Mesendoderm (in vitro differentiated cells): Measurements from ENCODE around the gene LDLRAD1.

Source experiments
- DNase-seq: peaks from one replicate; pipeline ENCODE4 v3.0.0; 2013
- H2AK5ac ChIP-seq: 2 replicates; pipeline ENCODE4 v1.6.1; 2013; ENCODE audit warnings: low read length, inconsistent platforms
- H2BK120ac ChIP-seq: 2 replicates; pipeline ENCODE4 v1.6.1; 2013; ENCODE audit warnings: low read depth, mild to moderate bottlenecking, low read length, moderate library complexity, mixed read lengths
- H2BK15ac ChIP-seq: replicated peaks from 2 replicates; pipeline ENCODE4 v1.6.1; 2013; ENCODE audit warnings: low read depth, mild to moderate bottlenecking, moderate library complexity
- H2BK5ac ChIP-seq: 2 replicates; pipeline ENCODE4 v1.6.1; 2013; ENCODE audit warnings: low read length, inconsistent platforms
- H3K18ac ChIP-seq: 2 replicates; pipeline ENCODE4 v1.6.1; 2013; ENCODE audit warnings: mild to moderate bottlenecking, low read length, mixed read lengths
- H3K23ac ChIP-seq: one replicate; pipeline ENCODE4 v1.6.1; 2013; ENCODE audit warnings: low read length
- H3K27ac ChIP-seq: 2 replicates; pipeline ENCODE4 v1.5.1; 2013; ENCODE audit warnings: low read depth, mild to moderate bottlenecking, inconsistent platforms, low read length, moderate library complexity
- H3K27me3 ChIP-seq: 2 replicates; pipeline ENCODE4 v1.6.1; 2013; ENCODE audit warnings: low read length, control low read depth, mild to moderate bottlenecking, inconsistent platforms; ENCODE audit not compliant: insufficient read depth, poor library complexity
- H3K36me3 ChIP-seq: 2 replicates; pipeline ENCODE4 v1.6.1; 2013; ENCODE audit warnings: low read length, inconsistent platforms; ENCODE audit not compliant: control insufficient read depth, insufficient read depth
- H3K4ac ChIP-seq: one replicate; pipeline ENCODE4 v1.6.1; 2013; ENCODE audit warnings: low read depth, mild to moderate bottlenecking, low read length, moderate library complexity
- H3K4me1 ChIP-seq: 2 replicates; pipeline ENCODE4 v1.6.1; 2013; ENCODE audit warnings: low read depth, low read length, inconsistent platforms; ENCODE audit not compliant: control insufficient read depth
- H3K4me2 ChIP-seq: 2 replicates; pipeline ENCODE4 v1.6.1; 2013; ENCODE audit warnings: low read length
- H3K4me3 ChIP-seq: 2 replicates; pipeline ENCODE4 v1.5.1; 2013; ENCODE audit warnings: mild to moderate bottlenecking, low read length
- H3K56ac ChIP-seq: one replicate; pipeline ENCODE4 v1.6.1; 2013; ENCODE audit warnings: low read length
- H3K79me1 ChIP-seq: 2 replicates; pipeline ENCODE4 v1.6.1; 2013; ENCODE audit warnings: low read length, inconsistent platforms
- H3K79me2 ChIP-seq: 2 replicates; pipeline ENCODE4 v1.6.1; 2013; ENCODE audit warnings: mild to moderate bottlenecking, low read length; ENCODE audit not compliant: control insufficient read depth, insufficient read depth
- H3K9ac ChIP-seq: 2 replicates; pipeline ENCODE4 v1.6.1; 2013; ENCODE audit warnings: low read length, inconsistent platforms
- H4K5ac ChIP-seq: one replicate; pipeline ENCODE4 v1.6.1; 2013; ENCODE audit warnings: low read length
- H4K8ac ChIP-seq: one replicate; pipeline ENCODE4 v1.6.1; 2013; ENCODE audit warnings: low read depth, mild to moderate bottlenecking, control low read depth, low read length, moderate library complexity
- WGBS: extraction: QIAGEN DNeasy Blood & Tissue Kit; methylation state at CpG from one replicate; pipeline ENCODE4 v1.1.7; 2013; ENCODE audit warnings: low lambda C conversion rate, missing lambda C conversion rate; ENCODE audit not compliant: insufficient coverage; ENCODE audit errors: extremely low coverage; 5-methylcytosine and 5-hydroxymethylcytosine counted together

The LDLRAD1 gene

GRCh38 chr1:54013393-54014008 lies 4.5 kb downstream of the LDLRAD1 start:
- Histone ChIP-seq H4K5ac (no peak overlapping the region), H3K23ac (no peak overlapping the region), H3K27ac (no peak overlapping the region), H2BK15ac (no peak overlapping the region), H3K79me2 (no peaks in the 10 kb centered on the region), H3K4me1 (peaks cover 2% of the 10 kb centered on the region), H3K18ac (no peak overlapping the region), H2BK120ac (no peak overlapping the region), H3K56ac (no peak overlapping the region), H3K4me2 (no peak overlapping the region), H3K36me3 (no peaks in the 10 kb centered on the region), H3K4ac (no peak overlapping the region), H3K27me3 (no peaks in the 10 kb centered on the region), H3K4me3 (no peak overlapping the region), H2AK5ac (no peak overlapping the region), H2BK5ac (no peak overlapping the region), H3K79me1 (no peaks in the 10 kb centered on the region), H3K9ac (no peak overlapping the region), H4K8ac (no peak overlapping the region)
- DNase-seq: no peak
- WGBS: no CpG with 5 or more reads among the region's 8 CpGs

- H3K9ac ChIP-seq: no peak overlapping the region
- H2AK5ac ChIP-seq: no peak overlapping the region
- H2BK15ac ChIP-seq: no peak overlapping the region
- H2BK5ac ChIP-seq: no peak overlapping the region
- no CpG with 5 or more reads among the region's 8 CpGs for WGBS
- no peak overlapping the region for H3K4me2 ChIP-seq
- H4K8ac ChIP-seq: no peak overlapping the region
- peaks cover 2% of the 10 kb centered on the region for H3K4me1 ChIP-seq
- no peak overlapping the region for H3K4me3 ChIP-seq
- no peak overlapping the region for H3K27ac ChIP-seq
- no peaks in the 10 kb centered on the region for H3K79me1 ChIP-seq
- no peak overlapping the region for H3K18ac ChIP-seq
- no peaks in the 10 kb centered on the region for H3K79me2 ChIP-seq
- no peak overlapping the region for H3K23ac ChIP-seq
- H3K27me3 ChIP-seq: no peaks in the 10 kb centered on the region
- H3K36me3 ChIP-seq: no peaks in the 10 kb centered on the region
- no peak overlapping the region for H2BK120ac ChIP-seq
- no peak for DNase-seq
- no peak overlapping the region for H4K5ac ChIP-seq
- no peak overlapping the region for H3K56ac ChIP-seq
- no peak overlapping the region for H3K4ac ChIP-seq
Measured at GRCh38 chr1:54012863-54013262, 5.1 kb downstream of the LDLRAD1 start.

- no peaks in the 10 kb centered on the region for H3K79me1 ChIP-seq
- no peak for DNase-seq
- no peaks in the 10 kb centered on the region for H3K27me3 ChIP-seq
- no peak overlapping the region for H3K4me3 ChIP-seq
- no peak overlapping the region for H2BK15ac ChIP-seq
- no peak overlapping the region for H3K56ac ChIP-seq
- no peak overlapping the region for H2BK120ac ChIP-seq
- no peak overlapping the region for H2AK5ac ChIP-seq
- no peak overlapping the region for H3K27ac ChIP-seq
- no peaks in the 10 kb centered on the region for H3K36me3 ChIP-seq
- H3K4me2 ChIP-seq: no peak overlapping the region
- no peaks in the 10 kb centered on the region for H3K79me2 ChIP-seq
- no peak overlapping the region for H3K4ac ChIP-seq
- H3K4me1 ChIP-seq: peaks cover 2% of the 10 kb centered on the region
- no peak overlapping the region for H2BK5ac ChIP-seq
- H4K8ac ChIP-seq: no peak overlapping the region
- H3K9ac ChIP-seq: no peak overlapping the region
- no CpG with 5 or more reads among the region's 9 CpGs for WGBS
- H3K18ac ChIP-seq: no peak overlapping the region
- H3K23ac ChIP-seq: no peak overlapping the region
- H4K5ac ChIP-seq: no peak overlapping the region
Measured at GRCh38 chr1:54012008-54012325, 6.0 kb downstream of the LDLRAD1 start.

- WGBS: no CpG with 5 or more reads among the region's 9 CpGs
- no peak overlapping the region for H3K4me3 ChIP-seq
Measured at GRCh38 chr1:54011316-54012007, 6.5 kb downstream of the LDLRAD1 start.

GRCh38 chr1:54010415-54011117 lies 7.4 kb downstream of the LDLRAD1 start:
- Histone ChIP-seq H4K5ac (no peak overlapping the region), H3K4ac (no peak overlapping the region), H3K23ac (no peak overlapping the region), H3K18ac (no peak overlapping the region), H3K79me1 (no peaks in the 10 kb centered on the region), H3K27ac (no peak overlapping the region), H2AK5ac (no peak overlapping the region), H3K27me3 (no peaks in the 10 kb centered on the region), H3K79me2 (no peaks in the 10 kb centered on the region), H3K4me3 (no peak overlapping the region), H3K36me3 (no peaks in the 10 kb centered on the region), H3K56ac (no peak overlapping the region), H3K9ac (no peak overlapping the region), H3K4me2 (no peak overlapping the region), H3K4me1 (no peaks in the 10 kb centered on the region), H2BK120ac (no peak overlapping the region), H4K8ac (no peak overlapping the region), H2BK15ac (no peak overlapping the region), H2BK5ac (no peak overlapping the region)
- no CpG with 5 or more reads among the region's 5 CpGs for WGBS
- no peak for DNase-seq

More at GRCh38 chr1:54011316-54012007, 6.5 kb downstream of the LDLRAD1 start:
- no peaks in the 10 kb centered on the region for H3K79me1 ChIP-seq
- peaks cover 2% of the 10 kb centered on the region for H3K4me1 ChIP-seq
- no peak overlapping the region for H3K23ac ChIP-seq
- H3K27me3 ChIP-seq: no peaks in the 10 kb centered on the region
- DNase-seq: no peak
- H2AK5ac ChIP-seq: no peak overlapping the region
- no peaks in the 10 kb centered on the region for H3K36me3 ChIP-seq
- H3K4me2 ChIP-seq: no peak overlapping the region
- no peak overlapping the region for H2BK15ac ChIP-seq
- no peak overlapping the region for H2BK5ac ChIP-seq
- no peak overlapping the region for H3K9ac ChIP-seq
- H4K8ac ChIP-seq: no peak overlapping the region
- H3K56ac ChIP-seq: no peak overlapping the region
- H2BK120ac ChIP-seq: no peak overlapping the region
- H4K5ac ChIP-seq: no peak overlapping the region
- H3K18ac ChIP-seq: no peak overlapping the region
- H3K4ac ChIP-seq: no peak overlapping the region
- H3K79me2 ChIP-seq: no peaks in the 10 kb centered on the region
- no peak overlapping the region for H3K27ac ChIP-seq
